H1 (cell line): ENCODE data around the gene PRRC2A. TPM values are rescaled to one million over a fixed set of nuclear protein-coding genes. Genes with fewer than 3 reads are reported as not detected.

ENCODE experiments used
- CTCF ChIA-PET: fragments of 300-600 bp; sonication (Branson Sonifier 250); formaldehyde crosslinking; loops from one replicate; lab custom pipeline; 2021; ENCODE audit not compliant: partially characterized antibody; lab: Charles Lee
- POLR2A ChIA-PET: fragments of 300-600 bp; sonication (Branson Sonifier 250); formaldehyde crosslinking; loops from one replicate; lab custom pipeline; 2021; ENCODE audit warnings: inconsistent platforms; ENCODE audit not compliant: partially characterized antibody; lab: Charles Lee
- DNase-seq, 2 experiments: peaks; one replicate each; pipeline versions ENCODE4 v3.0.0 to v3.0.0-alpha.2; 2010 to 2022; ENCODE audit warnings: low spot score in 2 of 2, low read depth in 1 of 2, mixed read lengths in 1 of 2
- FAIRE-seq: peaks from 2 replicates; lab custom pipeline; 2011; peaks lifted over from hg19 to GRCh38; lab: Jason Lieb, UNC
- H2AFZ ChIP-seq: 2 replicates; pipeline ENCODE4 v1.8.1; 2012; ENCODE audit warnings: low read length, inconsistent platforms
- H2AK5ac ChIP-seq: 2 replicates; pipeline ENCODE4 v1.6.1; 2013; ENCODE audit warnings: low read depth, low read length
- H2BK120ac ChIP-seq: replicated peaks from 2 replicates; pipeline ENCODE3; 2013; ENCODE audit warnings: low read depth, low read length, inconsistent platforms
- H2BK12ac ChIP-seq: 2 replicates; pipeline ENCODE4 v1.6.1; 2013; ENCODE audit warnings: low read depth, low read length
- H2BK15ac ChIP-seq: 2 replicates; pipeline ENCODE4 v1.6.1; 2013; ENCODE audit warnings: low read length
- H2BK20ac ChIP-seq: 2 replicates; pipeline ENCODE4 v1.6.1; 2013; ENCODE audit warnings: low read length
- H2BK5ac ChIP-seq: 2 replicates; pipeline ENCODE4 v1.6.1; 2013; ENCODE audit warnings: low read depth, low read length
- H3K14ac ChIP-seq: 2 replicates; pipeline ENCODE4 v1.6.1; 2013; ENCODE audit warnings: inconsistent platforms; ENCODE audit not compliant: insufficient read length
- H3K18ac ChIP-seq: 2 replicates; pipeline ENCODE4 v1.6.1; 2013; ENCODE audit warnings: low read length; ENCODE audit errors: extremely low read depth
- H3K23ac ChIP-seq: 2 replicates; pipeline ENCODE4 v1.6.1; 2013; ENCODE audit warnings: inconsistent platforms; ENCODE audit not compliant: insufficient read length
- H3K23me2 ChIP-seq: 2 replicates; pipeline ENCODE4 v1.6.1; 2013; ENCODE audit warnings: low read depth, low read length
- H3K27ac ChIP-seq: 2 replicates; pipeline ENCODE4 v1.6.1; 2011; ENCODE audit warnings: low read depth, low read length, inconsistent platforms
- H3K27me3 ChIP-seq, 4 experiments: replicated peaks in 1 of 4; 1 replicate in 1 of 4; 2 replicates in 3 of 4; pipeline versions ENCODE4 v1.6.1 to v1.8.1; 2011 to 2013; ENCODE audit warnings: low read length in 3 of 4, mild to moderate bottlenecking in 3 of 4, inconsistent platforms in 2 of 4, mixed read lengths in 2 of 4, moderate library complexity in 1 of 4; ENCODE audit not compliant: control insufficient read depth in 3 of 4, insufficient read depth in 3 of 4; ENCODE audit errors: extremely low read depth in 1 of 4
- H3K36me3 ChIP-seq, 4 experiments: 2 replicates each; pipeline versions ENCODE4 v1.6.1 to v1.8.1; 2011 to 2013; ENCODE audit warnings: mild to moderate bottlenecking in 4 of 4, low read length in 3 of 4, moderate library complexity in 2 of 4, control low read depth in 1 of 4, inconsistent platforms in 1 of 4; ENCODE audit not compliant: insufficient read depth in 4 of 4, control insufficient read depth in 2 of 4
- H3K4ac ChIP-seq: replicated peaks from 2 replicates; pipeline ENCODE3; 2013; ENCODE audit warnings: low read length, low read depth, mixed read lengths, inconsistent platforms; ENCODE audit not compliant: insufficient read length
- H3K4me1 ChIP-seq, 4 experiments: replicated peaks in 1 of 4; 1 replicate in 1 of 4; 2 replicates in 3 of 4; pipeline versions ENCODE4 v1.6.1 to v1.8.1; 2011 to 2013; ENCODE audit warnings: low read length in 3 of 4, inconsistent platforms in 2 of 4, mixed read lengths in 1 of 4; ENCODE audit not compliant: insufficient read depth in 4 of 4, control insufficient read depth in 3 of 4
- H3K4me2 ChIP-seq, 2 experiments: 2 replicates each; pipeline versions ENCODE4 v1.6.1 to v1.8.1; 2011 to 2013; ENCODE audit warnings: low read depth in 2 of 2, low read length in 2 of 2, control low read depth in 1 of 2, inconsistent platforms in 1 of 2, mild to moderate bottlenecking in 1 of 2; ENCODE audit not compliant: insufficient read depth in 1 of 2
- H3K4me3 ChIP-seq, 4 experiments: fragments of 200-600, 300-600 bp in 1 of 4; sonication (generic), shearing (Covaris generic), sonication (Bioruptor Twin) in 1 of 4; 2 replicates each; pipeline versions ENCODE4 v1.5.1 to v1.8.1; 2011 to 2016; ENCODE audit warnings: low read length in 4 of 4, low read depth in 3 of 4, control low read depth in 2 of 4, inconsistent platforms in 2 of 4, mild to moderate bottlenecking in 2 of 4, mixed read lengths in 1 of 4, moderate library complexity in 1 of 4; ENCODE audit not compliant: insufficient read depth in 2 of 4; ENCODE audit errors: extremely low read depth in 1 of 4
- H3K56ac ChIP-seq: replicated peaks from 2 replicates; pipeline ENCODE3; 2013; ENCODE audit warnings: low read depth, mild to moderate bottlenecking, mixed read lengths, low read length, inconsistent platforms; ENCODE audit not compliant: insufficient read length
- H3K79me1 ChIP-seq: 2 replicates; pipeline ENCODE4 v1.6.1; 2013; ENCODE audit warnings: low read depth, low read length, control low read depth
- H3K79me2 ChIP-seq, 2 experiments: 2 replicates each; pipeline versions ENCODE4 v1.6.1 to v1.8.1; 2012 to 2013; ENCODE audit warnings: low read length in 2 of 2, mild to moderate bottlenecking in 2 of 2, inconsistent platforms in 1 of 2; ENCODE audit not compliant: insufficient read depth in 2 of 2, control insufficient read depth in 1 of 2
- H3K9ac ChIP-seq, 4 experiments: replicated peaks in 1 of 4; 1 replicate in 1 of 4; 2 replicates in 3 of 4; pipeline versions ENCODE4 v1.6.1 to v1.8.1; 2011 to 2013; ENCODE audit warnings: low read depth in 3 of 4, low read length in 3 of 4, control low read depth in 2 of 4, mild to moderate bottlenecking in 2 of 4, moderate library complexity in 2 of 4, inconsistent platforms in 1 of 4; ENCODE audit errors: extremely low read depth in 1 of 4
- H3K9me3 ChIP-seq, 2 experiments: 2 replicates each; pipeline versions ENCODE4 v1.6.1 to v1.8.1; 2012 to 2013; ENCODE audit warnings: mild to moderate bottlenecking in 2 of 2, moderate library complexity in 2 of 2, control low read depth in 1 of 2, inconsistent platforms in 1 of 2, low read depth in 1 of 2, low read length in 1 of 2, mixed read lengths in 1 of 2; ENCODE audit not compliant: insufficient read depth in 2 of 2
- H4K20me1 ChIP-seq, 2 experiments: replicated peaks in 1 of 2; 2 replicates each; pipeline versions ENCODE3 to v1.8.1; 2011 to 2013; ENCODE audit warnings: inconsistent platforms in 2 of 2, low read length in 2 of 2, mild to moderate bottlenecking in 1 of 2; ENCODE audit not compliant: insufficient read depth in 2 of 2, control insufficient read depth in 1 of 2
- H4K5ac ChIP-seq: 2 replicates; pipeline ENCODE4 v1.6.1; 2013; ENCODE audit warnings: low read length, low read depth, mixed read lengths, inconsistent platforms; ENCODE audit not compliant: insufficient read length
- H4K8ac ChIP-seq: 2 replicates; pipeline ENCODE4 v1.8.0; 2013; ENCODE audit warnings: mild to moderate bottlenecking, moderate library complexity, low read length, inconsistent platforms; ENCODE audit not compliant: insufficient read depth; ENCODE audit errors: extremely low read depth
- H4K91ac ChIP-seq: replicated peaks from 2 replicates; pipeline ENCODE3; 2013; ENCODE audit warnings: low read length, mixed read lengths, inconsistent platforms; ENCODE audit not compliant: insufficient read length
- CHD1 ChIP-seq: IDR thresholded peaks from 2 replicates; pipeline ENCODE4 v1.6.1; 2012; ENCODE audit warnings: low read depth, low read length, improper control_type of control experiment
- CTBP2 ChIP-seq: IDR thresholded peaks from 2 replicates; pipeline ENCODE4 v1.7.0; 2011; ENCODE audit warnings: borderline replicate concordance, mild to moderate bottlenecking, moderate library complexity, mixed read lengths, low read length; ENCODE audit not compliant: insufficient read depth, insufficient read length
- EGR1 ChIP-seq: IDR thresholded peaks from 2 replicates; pipeline ENCODE4 v1.6.1; 2011; ENCODE audit warnings: low read depth, low read length, borderline replicate concordance
- GTF2F1 ChIP-seq: IDR thresholded peaks from 2 replicates; pipeline ENCODE4 v1.6.1; 2012; ENCODE audit warnings: low read depth, low read length, improper control_type of control experiment, borderline replicate concordance
- JUND ChIP-seq: IDR thresholded peaks from 2 replicates; pipeline ENCODE4 v1.6.1; 2011; ENCODE audit warnings: mild to moderate bottlenecking, improper control_type of control experiment, low read length
- KDM5A ChIP-seq: fragments of 200-600 bp; IDR thresholded peaks from 2 replicates; pipeline ENCODE4 v1.7.1; 2012; ENCODE audit warnings: mild to moderate bottlenecking, low read length, inconsistent platforms, mixed read lengths
- MAFK ChIP-seq: IDR thresholded peaks from 2 replicates; pipeline ENCODE4 v1.6.1; 2012; ENCODE audit warnings: low read depth, mild to moderate bottlenecking, improper control_type of control experiment, low read length
- NRF1 ChIP-seq: IDR thresholded peaks from 2 replicates; pipeline ENCODE4 v1.6.1; 2011; ENCODE audit warnings: mild to moderate bottlenecking, low read depth, low read length, improper control_type of control experiment
- PHF8 ChIP-seq: fragments of 200-600 bp; sonication (generic); conservative IDR thresholded peaks from 2 replicates; pipeline ENCODE4 v1.7.1; 2012; ENCODE audit warnings: low read depth, mild to moderate bottlenecking, inconsistent platforms, low read length, moderate library complexity
- RAD21 ChIP-seq, 2 experiments: IDR thresholded peaks in 1 of 2; conservative IDR thresholded peaks in 1 of 2; 2 replicates each; pipeline ENCODE4 v1.6.1; 2011; ENCODE audit warnings: low read depth in 2 of 2, low read length in 2 of 2, improper control_type of control experiment in 1 of 2, inconsistent platforms in 1 of 2, mild to moderate bottlenecking in 1 of 2, moderate library complexity in 1 of 2
- RXRA ChIP-seq: IDR thresholded peaks from 2 replicates; pipeline ENCODE4 v1.6.1; 2011; ENCODE audit warnings: low read depth, mild to moderate bottlenecking, low read length, moderate library complexity; ENCODE audit not compliant: insufficient read depth
- TAF1 ChIP-seq: IDR thresholded peaks from 2 replicates; pipeline ENCODE4 v1.6.1; 2011; ENCODE audit warnings: mild to moderate bottlenecking, low read depth, low read length
- WGBS, 2 experiments: shearing (Covaris generic) in 1 of 2; methylation state at CpG; one replicate each; pipeline versions ENCODE4 v1.1.6 to v1.1.7; 2013 to 2015; ENCODE audit warnings: low lambda C conversion rate in 2 of 2, mixed read lengths in 2 of 2, inconsistent platforms in 1 of 2, low coverage in 1 of 2, missing lambda C conversion rate in 1 of 2; ENCODE audit not compliant: insufficient replicate concordance in 2 of 2, insufficient coverage in 1 of 2, insufficient read length in 1 of 2; ENCODE audit errors: extremely low coverage in 1 of 2, missing lambda C conversion rate in 1 of 2; 5-methylcytosine and 5-hydroxymethylcytosine counted together
- polyA plus RNA-seq, 7 experiments: library from polyadenylated mRNA; depleted of rRNA in 3 of 7; stranded (reverse) in 5 of 7; unstranded in 2 of 7; fragments of >200 nt in 5 of 7; fragments of 200-250 nt in 2 of 7; gene quantifications; 1 replicate in 5 of 7; 2 replicates in 1 of 7; 4 replicates in 1 of 7; pipeline versions ENCODE4 v1.2.1 to v1.2.3, GENCODE V29; 2011 to 2013; ENCODE audit warnings: missing spikeins in 2 of 7, mixed read lengths in 2 of 7
- total RNA-seq: library from RNA; stranded (reverse); fragmentation: NEBNext Ultra II Directional; extraction: Animal tissue kit (Norgen Biotek cat#: 25700); gene quantifications from 2 replicates; pipeline ENCODE4 v1.2.1, GENCODE V29; 2021
- TF ChIP-seq, protein P1 (sequence below): IDR thresholded peaks from 2 replicates; pipeline ENCODE4 v1.6.1; 2012; ENCODE audit warnings: inconsistent platforms

Gene PRRC2A
- total and polyA plus RNA-seq, 2 of the 8 experiments (the other 6 are each of a cell fraction or from before 2014, with no cell fraction given): 118 to 300 TPM

DNA sequence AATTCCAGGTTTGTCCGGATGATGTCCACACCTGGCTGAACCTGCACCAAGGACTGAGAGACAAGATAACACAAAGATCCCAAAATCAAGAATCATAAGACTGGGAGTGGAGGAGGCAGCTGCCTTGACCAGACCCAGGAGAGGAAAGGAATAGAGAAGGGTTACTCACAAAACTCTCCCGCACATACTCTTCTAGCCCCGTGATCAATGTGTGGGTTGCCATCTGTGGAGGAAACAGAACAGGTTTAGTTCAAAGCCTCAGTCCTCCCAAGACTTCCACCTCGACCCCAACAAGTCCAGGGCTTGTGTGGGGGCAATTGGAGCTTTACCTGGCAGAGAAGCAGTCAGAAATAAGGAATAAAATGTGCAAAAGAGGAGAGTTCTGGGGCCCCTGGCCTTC lies 20.9 kb downstream of the PRRC2A start:
- H4K20me1 ChIP-seq: peaks cover 6 to 12% of the 10 kb centered on the region in 2 experiments
- H3K79me2 ChIP-seq: no peaks in the 10 kb centered on the region
- H2BK20ac ChIP-seq: no peak overlapping the region
- H2BK15ac ChIP-seq: no peak overlapping the region
- H3K56ac ChIP-seq: no peak overlapping the region
- H3K14ac ChIP-seq: no peak overlapping the region
- H4K91ac ChIP-seq: no peak overlapping the region
- H3K23me2 ChIP-seq: no peaks in the 10 kb centered on the region
- no peak for FAIRE-seq
- no peak overlapping the region for H4K5ac ChIP-seq
- H3K79me1 ChIP-seq: no peaks in the 10 kb centered on the region; the same call in none of the 2 replicates
- H3K4me3 ChIP-seq: no peak overlapping the region
- H3K4ac ChIP-seq: no peak overlapping the region
- H3K4me1 ChIP-seq: no peaks in the 10 kb centered on the region
- no peak overlapping the region for H2BK5ac ChIP-seq
- DNase-seq: no peak
- no peak overlapping the region for H2BK12ac ChIP-seq
- no peak overlapping the region for H3K18ac ChIP-seq
- no peak overlapping the region for H3K23ac ChIP-seq
- H3K36me3 ChIP-seq: peaks cover 52 to 93% (median 76%) of the 10 kb centered on the region in 4 experiments
- H3K27me3 ChIP-seq: no peaks in the 10 kb centered on the region
- CTCF ChIA-PET: interaction anchor here (0.8 to 1.0 kb wide), 2 partner anchors 10 to 14 kb away, joined by 3 read pairs; no protein-coding TSS in a partner anchor
- H3K9me3 ChIP-seq: no peaks in the 10 kb centered on the region
- no peak overlapping the region for H3K4me2 ChIP-seq
- 93% methylated on average over 4 of the region's 4 CpGs; no CpG with 5 or more reads in 1 of the 2 experiments for WGBS, 2 experiments
- no peak overlapping the region for H3K27ac ChIP-seq
- H2BK120ac ChIP-seq: no peak overlapping the region
- H2AK5ac ChIP-seq: no peak overlapping the region
- no peak overlapping the region for H3K9ac ChIP-seq
- POLR2A ChIA-PET: interaction anchor here (1.5 to 34.9 kb wide), 6 partner anchors 6 to 136 kb away, joined by 3 to 883 read pairs (median 54); partner anchors contain the start of genes APOM, BAG6, C6orf47 and CSNK2B
- no peak overlapping the region for H4K8ac ChIP-seq
- no peak overlapping the region for H2AFZ ChIP-seq
- no peak for TF ChIP-seq TAF1
- no peak for TF ChIP-seq RXRA
- TF ChIP-seq NRF1: no peak
- TF ChIP-seq EGR1: no peak
- no peak for TF ChIP-seq GTF2F1
- no peak for TF ChIP-seq JUND
- TF ChIP-seq, protein P1, sequence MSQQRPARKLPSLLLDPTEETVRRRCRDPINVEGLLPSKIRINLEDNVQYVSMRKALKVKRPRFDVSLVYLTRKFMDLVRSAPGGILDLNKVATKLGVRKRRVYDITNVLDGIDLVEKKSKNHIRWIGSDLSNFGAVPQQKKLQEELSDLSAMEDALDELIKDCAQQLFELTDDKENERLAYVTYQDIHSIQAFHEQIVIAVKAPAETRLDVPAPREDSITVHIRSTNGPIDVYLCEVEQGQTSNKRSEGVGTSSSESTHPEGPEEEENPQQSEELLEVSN: no peak
- no peak for TF ChIP-seq KDM5A
- no peak for TF ChIP-seq RAD21 (IDR thresholded peaks at IDR 0.05 in 1 of 2, conservative IDR thresholded peaks at IDR 0.05 in 1 of 2; ENCODE audit: low read depth in 2 of 2, low read length in 2 of 2)
- TF ChIP-seq CHD1: no peak
- TF ChIP-seq CTBP2: no peak
- TF ChIP-seq MAFK: no peak
- TF ChIP-seq PHF8: no peak
